Naive thymus-derived CD4-positive, alpha-beta T cell (primary cell): Measurements from ENCODE around the gene C1orf105. TPM values are rescaled to one million over a fixed set of nuclear protein-coding genes. Genes with fewer than 3 reads are reported as not detected.

Experiments
- ATAC-seq: fragments of 150-1000 bp; cut with Tn5 transposase; 2 replicates; pipeline ENCODE4 v1.10.0; 2021; ENCODE audit warnings: mild to moderate bottlenecking, moderate library complexity
- CTCF ChIA-PET: fragments of 350-600 bp; sonication (Branson Sonifier 250); formaldehyde crosslinking; loops from one replicate; lab custom pipeline; 2021; ENCODE audit warnings: antibody characterized with exemption; lab: Charles Lee
- POLR2A ChIA-PET: fragments of 350-600 bp; sonication (Branson Sonifier 250); formaldehyde crosslinking; loops from one replicate; lab custom pipeline; 2021; ENCODE audit warnings: antibody characterized with exemption, inconsistent platforms; lab: Charles Lee
- DNase-seq, 9 donors: peaks; one replicate each; pipeline versions ENCODE4 v3.0.0 to v3.0.0-alpha.2; 2020 to 2022; ENCODE audit warnings: mixed read lengths in 1 of 9
- H3K27ac ChIP-seq: one replicate; pipeline ENCODE4 v1.7.0; 2013; ENCODE audit warnings: mild to moderate bottlenecking, low read depth, low read length, moderate library complexity
- H3K27me3 ChIP-seq, 2 donors: one replicate each; pipeline ENCODE4 v1.7.0; 2013; ENCODE audit warnings: low read length in 2 of 2, mild to moderate bottlenecking in 2 of 2, moderate library complexity in 2 of 2; ENCODE audit not compliant: control insufficient read depth in 2 of 2, insufficient read depth in 2 of 2
- H3K36me3 ChIP-seq, 3 experiments: 1 replicate in 2 of 3; 2 replicates in 1 of 3; pipeline ENCODE4 v1.7.0; 2013; ENCODE audit warnings: low read length in 3 of 3, mild to moderate bottlenecking in 3 of 3, moderate library complexity in 1 of 3; ENCODE audit not compliant: insufficient read depth in 3 of 3, control insufficient read depth in 2 of 3
- H3K4me1 ChIP-seq, 2 donors: one replicate each; pipeline ENCODE4 v1.7.0; 2013; ENCODE audit warnings: low read length in 2 of 2, mild to moderate bottlenecking in 2 of 2, moderate library complexity in 1 of 2; ENCODE audit not compliant: control insufficient read depth in 2 of 2, insufficient read depth in 2 of 2
- H3K4me3 ChIP-seq: 2 replicates; pipeline ENCODE4 v1.7.0; 2013; ENCODE audit warnings: mild to moderate bottlenecking, low read length
- H3K9me3 ChIP-seq, 3 experiments: 1 replicate in 2 of 3; 2 replicates in 1 of 3; pipeline ENCODE4 v1.7.0; 2013; ENCODE audit warnings: low read length in 3 of 3; ENCODE audit not compliant: control insufficient read depth in 2 of 3
- H3K27ac Mint-ChIP-seq, 9 donors: one replicate each; pipeline ENCODE4 v1.8.0; 2020 to 2022; ENCODE audit warnings: mixed read lengths in 9 of 9, mild to moderate bottlenecking in 8 of 9, moderate library complexity in 5 of 9, inconsistent platforms in 2 of 9
- H3K27me3 Mint-ChIP-seq, 5 donors: one replicate each; pipeline ENCODE4 v1.8.0; 2021 to 2022; ENCODE audit warnings: mixed read lengths in 5 of 5, mild to moderate bottlenecking in 1 of 5
- H3K36me3 Mint-ChIP-seq, 5 donors: one replicate each; pipeline ENCODE4 v1.8.0; 2020 to 2022; ENCODE audit warnings: mixed read lengths in 5 of 5, mild to moderate bottlenecking in 3 of 5, inconsistent platforms in 1 of 5
- H3K4me1 Mint-ChIP-seq, 7 donors: one replicate each; pipeline ENCODE4 v1.8.0; 2020 to 2022; ENCODE audit warnings: mixed read lengths in 7 of 7, mild to moderate bottlenecking in 3 of 7, inconsistent platforms in 1 of 7
- H3K4me3 Mint-ChIP-seq, 10 donors: one replicate each; pipeline ENCODE4 v1.8.0; 2020 to 2022; ENCODE audit warnings: mild to moderate bottlenecking in 10 of 10, mixed read lengths in 10 of 10, moderate library complexity in 6 of 10, inconsistent platforms in 2 of 10
- H3K9me3 Mint-ChIP-seq, 11 donors: one replicate each; pipeline ENCODE4 v1.8.0; 2020 to 2022; ENCODE audit warnings: mixed read lengths in 11 of 11, mild to moderate bottlenecking in 4 of 11, inconsistent platforms in 1 of 11, moderate library complexity in 1 of 11
- intact Hi-C, 2 donors: fragments of 100-400 bp; cut with micrococcal nuclease; formaldehyde crosslinking; loops; one replicate each; pipeline ENCODE4 v1.15.1; 2023
- polyA plus RNA-seq, 2 donors: library from polyadenylated mRNA; unstranded; fragments of 300-500 nt; fragmentation: Illumina TruSeq; gene quantifications; one replicate each; pipeline ENCODE4 v1.2.3, GENCODE V29; 2021
- total RNA-seq, 6 experiments: library from RNA in 5 of 6; stranded (reverse) in 5 of 6; gene quantifications; 1 replicate in 5 of 6; 2 replicates in 1 of 6; pipeline ENCODE4 v1.2.3 and lab custom pipeline; 2021 to 2026

The C1orf105 gene
- total and polyA plus RNA-seq, 7 experiments from 2014 or later: 0.86 TPM; not detected in 6

GRCh38 chr1:172453153-172453545 lies 32.7 kb downstream of the C1orf105 start:
- Histone ChIP-seq H3K27ac (no peak overlapping the region), H3K27me3 (no peaks in the 10 kb centered on the region), H3K9me3 (no peaks in the 10 kb centered on the region), H3K4me1 (no peaks in the 10 kb centered on the region), H3K36me3 (no peaks in the 10 kb centered on the region), H3K4me3 (no peak overlapping the region)
- H3K4me1 Mint-ChIP-seq: peaks cover 0 to 23% (median 17%) of the 10 kb centered on the region in 7 donors
- intact Hi-C loops: no loop called here
- H3K27ac Mint-ChIP-seq: no peak overlapping the region
- no peak overlapping the region for H3K4me3 Mint-ChIP-seq
- H3K27me3 Mint-ChIP-seq: peaks cover 0 to 9% (median 5%) of the 10 kb centered on the region in 5 donors
- POLR2A ChIA-PET: interaction anchor here (0.6 kb wide), 1 partner anchor 12 kb away, joined by 4 read pairs; no protein-coding TSS in a partner anchor
- H3K36me3 Mint-ChIP-seq: no peaks in the 10 kb centered on the region
- no peaks in the 10 kb centered on the region for H3K9me3 Mint-ChIP-seq
- ATAC-seq (no peak), DNase-seq (no peak)
- CTCF ChIA-PET: interaction anchor here (1.0 kb wide), 1 partner anchor 24 kb away, joined by 3 read pairs; no protein-coding TSS in a partner anchor

- Histone ChIP-seq H3K27me3 (no peaks in the 10 kb centered on the region), H3K4me1 (no peaks in the 10 kb centered on the region), H3K4me3 (no peak overlapping the region), H3K36me3 (no peaks in the 10 kb centered on the region), H3K27ac (no peak overlapping the region), H3K9me3 (no peaks in the 10 kb centered on the region)
- intact Hi-C loops: no loop called here
- Mint-ChIP-seq H3K4me1 (peaks cover 0 to 23% (median 17%) of the 10 kb centered on the region in 7 donors), H3K36me3 (no peaks in the 10 kb centered on the region), H3K27me3 (peaks cover 0 to 12% (median 5%) of the 10 kb centered on the region in 5 donors), H3K9me3 (no peaks in the 10 kb centered on the region), H3K27ac (no peak overlapping the region), H3K4me3 (no peak overlapping the region)
- POLR2A ChIA-PET: no interaction called here
- DNase-seq: no peak
- CTCF ChIA-PET: interaction anchor here (0.8 to 1.0 kb wide), 2 partner anchors 9 to 24 kb away, joined by 3 to 4 read pairs; partner anchors contain the start of gene PIGC
- ATAC-seq: no peak
These were observed 33.1 kb downstream of the C1orf105 start for GRCh38 chr1:172453607-172454006.

GRCh38 chr1:172455451-172455850 lies 35.0 kb downstream of the C1orf105 start:
- ATAC-seq: no peak
- ChIA-PET POLR2A (no interaction called here), CTCF (no interaction called here)
- Mint-ChIP-seq H3K27me3 (peaks cover 0 to 28% (median 5%) of the 10 kb centered on the region in 5 donors), H3K27ac (no peak overlapping the region), H3K36me3 (no peaks in the 10 kb centered on the region), H3K4me3 (no peak overlapping the region), H3K9me3 (no peaks in the 10 kb centered on the region), H3K4me1 (peaks cover 0 to 11% (median 9%) of the 10 kb centered on the region in 7 donors)
- Histone ChIP-seq H3K4me1 (no peaks in the 10 kb centered on the region), H3K9me3 (no peaks in the 10 kb centered on the region), H3K27me3 (no peaks in the 10 kb centered on the region), H3K4me3 (no peak overlapping the region), H3K36me3 (no peaks in the 10 kb centered on the region), H3K27ac (no peak overlapping the region)
- intact Hi-C loops: no loop called here
- no peak for DNase-seq

- CTCF ChIA-PET: interaction anchor here (0.6 kb wide), 1 partner anchor 655 kb away, joined by 3 read pairs; no protein-coding TSS in a partner anchor
These were observed 35.9 kb downstream of the C1orf105 start for GRCh38 chr1:172456344-172456769.

GRCh38 chr1:172457479-172458130 lies 37.1 kb downstream of the C1orf105 start:
- H3K27ac ChIP-seq: no peak overlapping the region
- intact Hi-C loops: no loop called here
- ChIA-PET CTCF (interaction anchor here (0.7 kb wide), 1 partner anchor 280 kb away, joined by 3 read pairs; no protein-coding TSS in a partner anchor), POLR2A (interaction anchor here (0.6 to 1.3 kb wide), 3 partner anchors 14 to 52 kb away, joined by 3 to 6 read pairs (median 4); partner anchors contain the start of gene PIGC)
- Mint-ChIP-seq H3K9me3 (no peaks in the 10 kb centered on the region), H3K36me3 (no peaks in the 10 kb centered on the region), H3K27ac (no peak overlapping the region), H3K27me3 (peaks cover 0 to 41% (median 5%) of the 10 kb centered on the region in 5 donors), H3K4me3 (no peak overlapping the region), H3K4me1 (peaks cover 0 to 2% (median 0%) of the 10 kb centered on the region in 7 donors)
- H3K4me1 ChIP-seq: no peaks in the 10 kb centered on the region
- ATAC-seq (no peak), DNase-seq (no peak)
- no peaks in the 10 kb centered on the region for H3K27me3 ChIP-seq
- no peaks in the 10 kb centered on the region for H3K9me3 ChIP-seq
- no peak overlapping the region for H3K4me3 ChIP-seq
- H3K36me3 ChIP-seq: no peaks in the 10 kb centered on the region

More at GRCh38 chr1:172456344-172456769, 35.9 kb downstream of the C1orf105 start:
- Histone ChIP-seq H3K4me3 (no peak overlapping the region), H3K36me3 (no peaks in the 10 kb centered on the region), H3K9me3 (no peaks in the 10 kb centered on the region), H3K4me1 (no peaks in the 10 kb centered on the region), H3K27ac (no peak overlapping the region), H3K27me3 (no peaks in the 10 kb centered on the region)
- Mint-ChIP-seq H3K9me3 (no peaks in the 10 kb centered on the region), H3K27me3 (peaks cover 0 to 34% (median 5%) of the 10 kb centered on the region in 5 donors), H3K36me3 (no peaks in the 10 kb centered on the region), H3K27ac (no peak overlapping the region), H3K4me1 (peaks cover 0 to 4% (median 0%) of the 10 kb centered on the region in 7 donors), H3K4me3 (no peak overlapping the region)
- DNase-seq (no peak), ATAC-seq (no peak)
- POLR2A ChIA-PET: interaction anchor here (0.5 kb wide), 1 partner anchor 1765 kb away, joined by 3 read pairs; no protein-coding TSS in a partner anchor
- intact Hi-C loops: no loop called here

GRCh38 chr1:172460177-172460576 lies 39.7 kb downstream of the C1orf105 start:
- Histone ChIP-seq H3K4me3 (no peak overlapping the region), H3K27me3 (no peaks in the 10 kb centered on the region), H3K36me3 (no peaks in the 10 kb centered on the region), H3K27ac (no peak overlapping the region), H3K4me1 (no peaks in the 10 kb centered on the region), H3K9me3 (no peaks in the 10 kb centered on the region)
- ChIA-PET POLR2A (interaction anchor here (1.1 kb wide), 1 partner anchor 9 kb away, joined by 3 read pairs; no protein-coding TSS in a partner anchor), CTCF (interaction anchor here (0.9 to 1.7 kb wide), 3 partner anchors 9 to 65 kb away, joined by 3 to 6 read pairs (median 4); partner anchors contain the start of gene PIGC)
- no peaks in the 10 kb centered on the region for H3K36me3 Mint-ChIP-seq
- no peak for ATAC-seq
- H3K9me3 Mint-ChIP-seq: no peaks in the 10 kb centered on the region
- intact Hi-C loops: no loop called here
- no peak for DNase-seq
- peaks cover under 1 to 38% (median 5%) of the 10 kb centered on the region in 5 donors for H3K27me3 Mint-ChIP-seq
- H3K4me1 Mint-ChIP-seq: no peaks in the 10 kb centered on the region
- H3K4me3 Mint-ChIP-seq: no peak overlapping the region
- H3K27ac Mint-ChIP-seq: no peak overlapping the region
